Bronchus fibroblast of lung (primary cell): ENCODE measurements around the gene SERTAD1. TPM values are rescaled to one million over a fixed set of nuclear protein-coding genes. Genes with fewer than 3 reads are reported as not detected.

Source experiments
- total RNA-seq: library from RNA; depleted of rRNA; stranded (reverse); fragments of >200 nt; gene quantifications from 2 replicates; pipeline ENCODE4 v1.2.3, GENCODE V29; 2015

The SERTAD1 gene, protein sequence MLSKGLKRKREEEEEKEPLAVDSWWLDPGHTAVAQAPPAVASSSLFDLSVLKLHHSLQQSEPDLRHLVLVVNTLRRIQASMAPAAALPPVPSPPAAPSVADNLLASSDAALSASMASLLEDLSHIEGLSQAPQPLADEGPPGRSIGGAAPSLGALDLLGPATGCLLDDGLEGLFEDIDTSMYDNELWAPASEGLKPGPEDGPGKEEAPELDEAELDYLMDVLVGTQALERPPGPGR
- total RNA-seq, result 10.1 and 12.4 TPM in 2 replicates

DNA sequence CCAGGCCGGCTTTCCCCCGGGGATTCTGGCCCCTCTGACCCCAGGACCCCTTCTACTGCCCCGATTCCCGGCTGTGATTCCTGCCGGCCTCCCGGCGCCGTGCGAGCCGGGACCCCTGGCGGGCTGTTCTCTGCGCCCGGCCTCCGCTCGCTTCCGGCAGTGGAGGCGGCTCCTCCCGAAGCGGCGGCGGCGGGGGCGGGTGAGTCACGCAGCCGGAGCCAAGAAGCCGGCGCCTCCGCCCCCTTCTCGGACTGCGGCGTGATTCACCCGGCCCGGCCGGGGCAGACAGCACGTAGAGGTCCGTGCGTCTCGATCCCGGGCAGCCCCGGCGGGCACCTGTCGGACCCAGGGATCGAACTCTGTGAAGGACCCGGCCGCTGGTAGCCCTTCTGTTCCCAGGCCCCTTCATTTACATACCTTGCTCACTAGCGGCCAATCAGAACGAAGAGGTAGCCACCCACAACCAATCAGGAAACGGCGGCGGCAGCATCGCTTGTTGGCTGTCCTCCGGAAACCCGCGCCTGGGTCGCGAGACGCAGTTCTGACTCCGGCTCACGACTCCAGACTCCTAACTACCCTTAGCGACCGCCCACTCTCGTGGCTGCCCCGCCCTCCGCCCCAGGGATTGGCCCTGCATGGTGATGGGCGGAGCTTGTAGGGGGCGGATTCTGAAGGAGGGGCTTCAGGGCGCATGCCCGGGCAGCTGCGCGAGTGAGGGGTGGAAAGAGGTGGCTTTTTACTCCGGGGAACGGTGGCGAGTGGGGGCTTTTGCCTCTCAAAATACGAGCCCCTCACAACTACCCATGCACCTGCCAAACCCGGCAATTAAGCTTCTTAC, at the start of gene SERTAD1:
Gene SERTAD1, minus strand, starts transcription at position 543 of the 838 bp plus-strand sequence. CDS start 2,446 bp downstream, outside the sequence.

DNA sequence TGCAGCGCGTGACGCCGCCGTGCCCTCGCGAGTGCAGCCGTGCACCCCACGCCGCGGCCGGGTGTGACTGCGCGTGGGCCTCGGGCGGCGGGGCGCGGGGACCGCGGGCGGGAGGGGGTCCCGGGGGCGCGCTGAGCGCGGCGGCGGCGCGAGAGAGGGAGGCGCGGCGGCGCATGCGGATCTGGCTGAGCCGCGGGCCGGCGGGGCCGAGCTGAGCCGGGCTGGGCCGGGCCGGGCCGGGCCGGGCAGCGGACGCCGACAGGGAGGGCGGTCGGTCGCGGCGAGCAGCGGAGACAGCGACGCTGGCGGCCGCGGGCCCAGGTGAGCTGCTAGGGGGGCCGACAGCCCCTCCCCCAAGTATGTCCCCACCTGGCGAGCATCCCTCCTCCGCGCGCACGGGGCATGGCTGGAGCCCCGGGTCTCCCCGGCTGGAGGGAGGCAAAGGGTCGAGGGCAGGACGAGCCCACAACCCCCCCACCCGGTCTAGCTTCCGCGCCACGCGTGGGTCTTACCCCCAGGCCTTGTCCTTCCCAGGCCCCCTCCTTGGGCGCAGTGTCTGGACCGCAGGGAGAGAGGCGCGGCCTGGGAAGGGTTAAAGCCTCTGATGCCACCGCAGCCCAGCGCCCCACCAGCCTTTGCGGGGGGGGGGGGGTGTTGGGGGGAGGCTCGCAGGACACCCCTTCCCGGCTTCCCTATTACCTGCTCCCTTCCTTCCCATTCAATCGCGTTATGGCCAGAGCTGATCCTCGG, 41.4 kb upstream of the SERTAD1 start, which contains the start of gene SPTBN4:
Gene SPTBN4, plus strand, starts transcription at position 17 of the 750 bp plus-strand sequence. CDS start 5,621 bp downstream, outside the sequence.

DNA sequence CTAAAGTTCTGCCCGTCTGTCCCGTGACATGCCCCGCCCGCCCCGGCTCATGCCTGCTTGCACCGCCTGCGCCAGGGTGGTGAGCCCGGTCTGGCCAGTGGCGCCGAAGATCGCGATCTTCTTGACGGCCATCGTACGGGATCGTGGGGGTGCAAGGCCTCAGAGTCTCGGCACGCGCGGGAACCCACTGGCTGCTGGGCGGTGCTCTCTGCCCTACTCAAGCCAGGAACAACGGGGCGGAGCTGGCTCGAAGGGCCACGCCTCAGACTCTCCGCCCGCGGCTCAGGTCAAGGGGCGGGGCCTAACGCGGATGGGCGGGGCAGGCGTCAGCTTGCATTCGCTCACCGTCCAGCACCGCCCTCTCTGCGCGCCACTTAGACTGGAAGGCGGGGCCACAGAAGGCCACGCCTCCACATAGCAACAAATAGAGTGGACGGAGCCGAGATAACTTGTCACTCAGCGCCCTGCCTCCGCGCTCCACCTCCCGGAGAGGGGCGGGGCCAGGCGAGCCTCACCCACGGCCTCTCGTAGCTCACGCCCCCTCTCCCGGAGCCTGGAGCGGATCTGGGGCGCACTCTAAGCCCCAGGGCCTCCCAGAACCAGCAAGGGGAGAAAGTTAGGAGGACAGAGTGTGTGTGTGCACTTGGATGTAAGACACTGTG, 39.9 kb upstream of the SERTAD1 start, which contains the start of gene BLVRB:
Gene BLVRB, minus strand, starts transcription at position 189 of the 662 bp plus-strand sequence. Its CDS starts 57 bp downstream, at position 132.

DNA sequence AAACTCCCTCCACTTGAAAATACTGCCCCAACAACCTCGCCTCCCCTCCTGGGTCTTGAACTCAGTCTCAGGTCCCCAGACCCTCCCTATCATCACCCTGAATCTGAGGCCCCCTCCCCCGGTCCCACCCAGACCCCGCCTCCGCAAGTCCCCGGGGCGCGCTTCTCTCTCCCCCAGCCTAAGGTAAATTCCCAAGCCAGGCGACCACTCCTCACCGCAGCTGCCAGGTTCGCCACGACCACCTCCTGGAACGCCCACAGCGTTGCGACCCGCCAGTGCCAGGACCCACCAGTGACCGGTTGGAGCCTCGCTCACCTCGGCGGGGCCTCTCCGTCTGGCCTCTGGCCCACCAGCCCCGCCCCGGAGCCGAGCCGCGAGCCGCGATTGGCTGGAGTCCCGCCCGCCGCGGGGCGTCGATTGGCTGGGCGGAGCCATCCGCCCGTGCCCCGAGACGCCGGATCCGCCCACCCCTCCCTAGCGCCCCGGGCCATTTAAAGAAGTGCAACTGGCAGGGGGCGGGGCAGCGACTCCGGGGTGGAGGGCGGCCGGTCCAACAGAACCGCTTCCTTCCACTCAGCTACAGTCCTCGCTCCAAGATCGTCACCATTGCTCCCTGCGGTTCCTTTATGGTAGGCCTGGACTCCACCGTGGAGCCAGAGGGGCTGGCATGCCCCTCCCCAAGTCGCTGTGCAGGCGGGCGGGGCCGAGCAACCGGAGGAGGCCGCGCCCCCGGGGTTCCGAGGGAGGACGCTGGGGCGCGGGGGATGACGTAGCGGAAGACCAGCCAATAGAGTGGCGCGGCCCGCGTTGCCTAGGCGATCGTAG, 18.4 kb upstream of the SERTAD1 start, which contains the start of gene SERTAD3:
Gene SERTAD3, minus strand, starts transcription at position 336 of the 825 bp plus-strand sequence. CDS start 2,255 bp downstream, outside the sequence.

DNA sequence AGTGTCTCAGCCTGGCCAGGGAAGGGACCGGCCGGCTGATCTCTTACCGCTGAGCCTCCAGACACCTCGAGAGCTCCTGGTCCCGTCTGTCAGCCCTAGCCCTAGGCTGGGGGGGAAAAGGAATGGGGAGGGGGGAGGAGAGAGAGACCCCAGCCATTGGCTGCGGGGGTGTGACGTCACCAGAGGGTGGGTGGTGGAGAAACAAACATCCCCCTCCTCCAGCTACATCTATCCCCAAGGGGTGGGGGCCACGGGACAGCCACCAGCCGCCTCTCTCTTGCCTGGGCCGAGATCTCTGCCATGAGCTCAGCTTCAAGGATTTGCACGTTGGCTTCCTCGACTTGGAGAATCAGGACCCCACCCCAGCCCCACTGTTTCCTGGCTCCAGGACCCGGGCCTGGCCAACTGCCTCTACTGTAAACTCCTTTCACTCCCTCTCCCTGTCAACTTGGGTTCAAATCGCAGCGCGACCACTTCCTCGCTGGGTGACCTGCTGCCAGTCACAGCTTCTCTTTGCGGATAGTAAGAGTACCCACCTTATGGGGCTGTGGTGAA, 12.4 kb downstream of the SERTAD1 start, which contains the start of gene PRX:
Gene PRX, minus strand, starts transcription at position 88 of the 555 bp plus-strand sequence. CDS start 5,446 bp downstream, outside the sequence.

DNA sequence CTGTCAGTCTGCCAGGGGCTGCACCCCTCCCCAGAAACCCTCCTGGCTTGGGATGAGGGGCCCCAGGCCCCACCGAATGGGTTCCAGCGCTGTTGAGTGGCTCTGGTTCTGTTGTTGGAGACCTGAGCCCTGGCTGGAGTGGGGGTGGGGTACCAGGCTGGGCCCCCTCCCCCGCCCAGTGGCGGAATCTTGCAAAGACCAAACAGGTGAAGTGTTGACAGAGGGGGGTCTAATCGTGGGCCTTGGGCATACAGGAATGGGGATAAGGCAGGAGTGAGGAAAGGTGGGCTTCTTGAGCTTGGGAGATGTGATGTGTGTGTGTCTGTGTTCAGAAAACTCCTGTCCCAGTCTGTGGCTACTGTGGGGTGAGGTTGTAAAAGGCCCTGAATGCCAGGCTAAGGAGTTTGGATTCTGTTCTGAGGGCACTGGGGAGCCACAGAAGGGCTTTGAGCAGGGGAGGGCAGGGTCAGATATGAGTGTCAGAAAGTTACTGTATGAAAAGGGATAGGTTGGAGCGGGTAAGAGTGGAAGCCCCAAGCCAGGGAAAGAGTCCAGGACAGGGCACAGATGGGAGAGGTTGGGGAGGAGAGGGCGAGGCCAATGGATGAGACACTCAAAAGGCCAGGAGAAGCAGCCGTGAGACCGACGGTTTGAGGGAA, 35.6 kb downstream of the SERTAD1 start, which contains the start of gene HIPK4:
Gene HIPK4, minus strand, starts transcription at position 98 of the 659 bp plus-strand sequence. CDS start 279 bp downstream, outside the sequence.

Other genes with a start within 250 kb of the SERTAD1 start
- gene MAP3K10, start 234.6 kb downstream of the SERTAD1 start, total RNA-seq, result 4.9 and 5.1 TPM in 2 replicates
- not detected in 2 replicates for gene TTC9B, start 207.6 kb downstream of the SERTAD1 start, total RNA-seq
- not detected in 2 replicates for gene CCNP, start 199.3 kb downstream of the SERTAD1 start, total RNA-seq
- gene AKT2, start 140.6 kb downstream of the SERTAD1 start, total RNA-seq, result 67.5 and 73.3 TPM in 2 replicates
- gene C19orf47, start 77.6 kb downstream of the SERTAD1 start, total RNA-seq, result 9.2 and 15.0 TPM in 2 replicates
- gene PLD3, start 77.3 kb downstream of the SERTAD1 start, total RNA-seq, result 218 and 236 TPM in 2 replicates
- under 0.01 and 0.15 TPM in 2 replicates for gene HIPK4, start 35.8 kb downstream of the SERTAD1 start, total RNA-seq
- 1.6 and 1.8 TPM in 2 replicates for gene PRX, start 12.6 kb downstream of the SERTAD1 start, total RNA-seq
- gene SERTAD3, start 18.3 kb upstream of the SERTAD1 start, total RNA-seq, result 17.7 TPM in 2 replicates
- 80.2 and 84.3 TPM in 2 replicates for gene BLVRB, start 39.8 kb upstream of the SERTAD1 start, total RNA-seq
- 0.34 and 1.5 TPM in 2 replicates for gene SPTBN4, start 41.0 kb upstream of the SERTAD1 start, total RNA-seq
- 133 and 153 TPM in 2 replicates for gene SHKBP1, start 150.9 kb upstream of the SERTAD1 start, total RNA-seq
- 63.8 and 66.1 TPM in 2 replicates for gene LTBP4, start 175.4 kb upstream of the SERTAD1 start, total RNA-seq